Left cardiac atrium (tissue), 4 donors: ENCODE measurements around the gene MRPL41. TPM values are rescaled to one million over a fixed set of nuclear protein-coding genes. Genes with fewer than 3 reads are reported as not detected.
"Not testable (repeated sequence)": the region's sequence is repeated elsewhere in the genome, so short reads cannot be mapped to it uniquely, and the experiment has no call there.

Experiments used
- ATAC-seq, 2 donors: fragments of 200-7000 bp; cut with Tn5 transposase; one replicate each; pipeline ENCODE4 v1.9.1; 2020; ENCODE audit warnings: mild to moderate bottlenecking in 2 of 2, moderate library complexity in 2 of 2
- DNase-seq: peaks from one replicate; pipeline ENCODE4 v3.0.0-alpha.2; 2020
- intact Hi-C, 2 donors: fragments of 100-400 bp; cut with DNase I; formaldehyde crosslinking; loops; one replicate each; pipeline versions ENCODE4 v1.14.1 to v1.15.1; 2022 to 2023
- total RNA-seq, 2 donors: library from RNA; stranded (reverse); fragmentation: NEBNext Ultra II Directional; extraction: Animal tissue kit (Norgen Biotek cat#: 25700); gene quantifications; one replicate each; pipeline ENCODE4 v1.2.1, GENCODE V29; 2021
- donor health status: DM: no; HTN: yes; CAD: no.
- donor health status: DM: no; HTN: yes; CAD: no; lungs with severe emphysema.
- donor health status: DM: yes; HTN: yes; CAD: no.
- donor health status: Dilated cardiomyopathy.

Gene MRPL41
- total RNA-seq, 2 donors from 2014 or later, result 171 to 182 TPM

GRCh38 chr9:137578518-137579258 lies 27.0 kb downstream of the MRPL41 start, which contains the start of gene DPH7:
TSS of gene DPH7 (minus strand) at chr9:137578925. CDS start at chr9:137578777, 148 bp downstream.
- DNase-seq (peak; percentile 97), ATAC-seq (peak; percentile 97)
- intact Hi-C loops, result no loop called here

GRCh38 chr9:137579259-137579604 lies 27.6 kb downstream of the MRPL41 start:
- intact Hi-C loops, result no loop called here
- peak; percentile 46 for DNase-seq
- peak in 1 of 2 donors; percentile 29 for ATAC-seq

DNA sequence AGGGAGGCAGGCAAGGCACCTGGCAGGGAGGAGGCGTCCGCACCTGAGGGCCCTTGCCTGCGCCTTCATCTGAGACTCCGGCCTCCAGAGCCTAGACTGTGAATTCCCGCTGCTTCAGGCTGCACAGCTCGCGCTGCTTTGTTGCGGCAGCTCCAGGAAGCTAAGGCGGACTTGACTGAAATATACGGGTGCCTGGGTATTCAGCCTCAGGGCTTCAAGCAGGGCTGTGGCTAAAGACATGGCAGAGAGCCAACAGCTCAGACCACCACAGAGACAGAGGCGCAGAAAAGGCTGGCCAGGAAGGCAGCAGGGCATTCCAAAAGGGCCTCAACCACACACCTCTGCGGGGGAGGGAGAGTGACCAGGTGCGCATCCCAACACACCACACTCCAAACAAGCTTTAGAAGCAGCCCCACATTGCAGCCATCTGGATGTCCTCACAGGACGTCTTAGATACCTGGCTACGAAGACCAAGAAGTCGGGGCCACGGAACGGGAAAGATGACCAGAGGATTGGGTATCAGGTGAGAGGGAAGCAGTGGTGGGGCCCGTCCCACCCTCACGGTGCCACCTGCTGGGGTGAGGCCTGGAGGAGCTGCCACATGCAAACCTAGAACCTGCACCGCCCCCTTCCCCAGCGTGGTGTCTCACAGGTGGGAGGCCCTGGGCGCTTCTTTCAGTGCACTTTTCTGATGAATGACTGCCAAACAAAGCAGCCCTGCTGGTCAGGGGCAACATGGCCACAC lies 28.7 kb downstream of the MRPL41 start:
- intact Hi-C loops, result no loop called here
- ATAC-seq (no peak), DNase-seq (no peak)

DNA sequence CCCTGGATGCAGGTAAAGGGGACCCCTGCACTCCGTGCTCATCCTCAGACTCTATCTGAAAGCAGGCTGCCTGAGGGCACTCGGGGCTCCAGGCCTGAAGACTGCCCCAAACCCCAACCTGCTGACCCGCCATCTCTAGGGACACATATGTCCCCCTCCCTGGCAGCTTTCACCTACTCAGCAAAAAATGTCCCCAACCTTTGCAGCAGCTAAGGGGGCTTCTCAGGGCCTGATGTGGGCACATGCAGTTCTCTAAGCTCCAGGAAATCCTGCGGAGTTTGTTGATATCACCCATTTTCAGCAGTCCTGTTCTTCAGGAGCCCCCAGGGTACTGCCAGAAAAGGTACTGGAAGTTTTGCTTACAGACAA lies 29.3 kb downstream of the MRPL41 start:
- intact Hi-C loops, result no loop called here
- DNase-seq, result no peak
- no peak for ATAC-seq

DNA sequence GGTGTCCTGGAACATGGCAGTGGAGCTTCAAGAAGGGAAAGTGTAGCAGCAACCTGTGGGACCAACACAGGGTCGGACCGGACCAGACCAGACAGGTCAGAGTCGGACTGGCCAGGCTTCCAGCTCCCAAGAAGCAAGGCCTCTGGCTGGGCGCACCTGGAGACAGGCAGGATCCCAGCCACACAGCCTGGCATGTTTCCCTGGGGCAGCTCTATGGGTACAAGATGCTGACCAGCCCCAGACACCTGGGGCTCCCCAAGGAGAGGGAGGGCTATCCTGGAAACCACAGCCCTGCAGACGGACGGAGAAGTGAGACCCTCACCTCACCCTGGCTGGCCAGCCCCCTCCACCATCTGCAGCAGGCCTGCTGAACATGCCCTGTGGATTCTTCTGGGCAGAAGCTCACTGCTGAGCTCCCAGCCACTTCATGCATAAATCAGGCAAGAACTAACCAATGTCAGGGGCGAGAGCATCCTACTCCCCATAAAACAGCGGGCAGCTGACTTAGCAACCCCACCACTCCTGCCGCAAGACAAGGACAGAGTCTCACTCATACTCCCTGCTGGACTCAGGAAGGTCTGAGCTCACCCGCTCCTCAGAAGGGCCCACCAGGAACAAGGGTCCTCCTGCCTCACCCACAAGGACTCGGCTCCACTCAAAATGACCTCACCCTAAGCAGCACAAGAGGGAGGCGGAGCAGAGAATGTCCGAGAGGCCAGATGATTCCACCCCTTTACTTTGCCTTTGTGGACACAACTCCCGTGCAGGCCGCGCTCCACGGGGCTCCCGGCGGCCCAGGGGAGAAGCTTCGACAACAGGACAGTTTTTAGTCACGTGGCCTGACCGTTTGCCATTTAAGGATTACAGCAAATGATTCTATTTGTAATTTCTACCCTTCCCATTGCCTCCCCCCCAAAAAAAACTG lies 29.9 kb downstream of the MRPL41 start:
- ATAC-seq, result no peak
- intact Hi-C loops, result no loop called here
- no peak for DNase-seq

GRCh38 chr9:137582286-137582860 lies 30.7 kb downstream of the MRPL41 start:
- no peak for DNase-seq
- no peak for ATAC-seq
- intact Hi-C loops, result no loop called here

DNA sequence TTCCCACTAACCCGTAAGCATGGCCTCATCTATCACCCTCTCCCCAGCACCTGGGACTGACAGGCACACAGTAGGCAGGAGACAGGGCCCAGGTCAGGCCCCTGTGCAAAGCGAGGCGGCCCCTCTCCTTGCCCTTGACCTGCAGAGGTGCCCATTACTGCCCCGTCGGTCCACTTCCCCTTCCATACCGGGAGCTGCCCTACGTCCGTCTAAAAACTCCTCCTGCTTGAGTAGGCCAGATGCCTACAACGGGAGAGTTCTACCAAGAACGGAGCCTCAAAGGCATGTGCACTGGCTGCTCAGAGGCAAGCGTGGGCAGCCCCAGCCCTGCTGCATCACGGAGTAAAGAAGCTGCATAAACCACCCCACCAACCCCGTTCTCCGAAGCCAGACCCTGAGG lies 31.7 kb downstream of the MRPL41 start:
- intact Hi-C loops, result no loop called here
- DNase-seq (no peak), ATAC-seq (no peak)

GRCh38 chr9:137583957-137584356 lies 32.3 kb downstream of the MRPL41 start:
- no peak for DNase-seq
- no peak for ATAC-seq
- intact Hi-C loops, result no loop called here

GRCh38 chr9:137586854-137587253 lies 35.2 kb downstream of the MRPL41 start:
- intact Hi-C loops, result no loop called here
- ATAC-seq, result no peak
- no peak for DNase-seq

DNA sequence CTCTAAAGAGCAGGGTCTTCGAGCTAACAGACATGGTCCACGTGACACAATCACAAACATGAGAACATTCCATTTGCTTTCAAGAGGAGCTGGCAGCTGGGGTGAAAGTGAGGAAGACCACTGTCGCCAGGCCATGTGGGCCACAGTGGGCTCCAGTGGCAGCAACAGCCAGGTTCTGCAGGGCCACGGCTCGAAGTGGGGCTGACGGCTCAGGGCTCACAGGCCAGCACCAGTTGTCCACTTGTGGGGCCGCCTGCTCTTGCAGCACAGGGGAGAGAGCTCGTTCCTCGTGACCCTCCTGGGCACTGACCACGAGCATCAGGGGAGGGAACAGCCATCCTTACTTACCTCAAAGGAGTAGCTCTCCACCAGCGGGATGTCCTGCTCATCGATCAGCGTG lies 36.6 kb downstream of the MRPL41 start:
- DNase-seq, result no peak
- intact Hi-C loops, result no loop called here
- no peak for ATAC-seq

DNA sequence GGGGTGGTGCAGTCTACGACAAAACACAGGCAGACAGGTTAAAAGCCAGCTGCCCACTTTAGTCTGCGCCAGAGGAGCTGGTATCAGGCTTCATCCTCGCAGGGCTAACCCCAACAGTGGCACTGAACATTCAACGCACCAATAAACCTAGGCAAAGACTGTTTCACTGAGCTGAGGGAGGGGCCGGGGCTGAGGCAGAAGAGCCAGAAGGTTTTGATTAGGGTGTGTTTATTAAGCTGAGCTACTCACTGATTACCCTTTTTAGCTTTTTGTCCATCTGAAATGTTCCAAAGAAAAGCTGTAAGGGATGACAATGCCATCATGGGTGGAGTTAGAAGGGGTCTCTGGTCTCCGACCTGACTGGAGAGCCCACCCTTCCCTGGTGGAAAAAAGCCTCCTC lies 37.2 kb downstream of the MRPL41 start:
- no peak for DNase-seq
- no peak for ATAC-seq
- intact Hi-C loops, result no loop called here

- intact Hi-C loops, result no loop called here
- ATAC-seq, result no peak
These were observed 37.9 kb downstream of the MRPL41 start for GRCh38 chr9:137589441-137590122.

DNA sequence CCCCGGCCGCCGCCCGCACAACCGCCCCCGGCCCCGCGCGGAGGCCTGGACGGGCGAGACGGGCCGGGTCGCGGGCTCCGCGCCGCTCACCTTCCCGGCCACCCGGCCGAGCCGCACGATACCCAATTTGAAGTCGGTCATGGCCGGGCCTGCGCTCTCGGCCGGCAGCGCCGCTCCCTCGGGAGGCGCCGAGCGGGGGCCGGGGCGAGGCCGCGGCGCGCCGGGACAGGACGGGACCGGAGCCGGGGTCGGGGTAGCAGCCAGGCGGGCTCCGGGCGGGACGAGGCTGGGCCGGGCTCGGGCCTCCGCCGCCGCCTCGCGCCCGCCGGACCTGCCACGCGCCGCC lies 38.4 kb downstream of the MRPL41 start:
- intact Hi-C loops, result no loop called here
- DNase-seq, result no peak
- ATAC-seq, result no peak

More at GRCh38 chr9:137589441-137590122, 37.9 kb downstream of the MRPL41 start:
- DNase-seq, result no peak

- peak; percentile 99 to 100 for ATAC-seq
- intact Hi-C loops, result no loop called here
These were observed 39.0 kb downstream of the MRPL41 start, which contains the start of gene ZMYND19 for GRCh38 chr9:137590469-137591383. TSS of gene ZMYND19 (minus strand) at chr9:137590512. CDS start at chr9:137590263, 249 bp downstream.

DNA sequence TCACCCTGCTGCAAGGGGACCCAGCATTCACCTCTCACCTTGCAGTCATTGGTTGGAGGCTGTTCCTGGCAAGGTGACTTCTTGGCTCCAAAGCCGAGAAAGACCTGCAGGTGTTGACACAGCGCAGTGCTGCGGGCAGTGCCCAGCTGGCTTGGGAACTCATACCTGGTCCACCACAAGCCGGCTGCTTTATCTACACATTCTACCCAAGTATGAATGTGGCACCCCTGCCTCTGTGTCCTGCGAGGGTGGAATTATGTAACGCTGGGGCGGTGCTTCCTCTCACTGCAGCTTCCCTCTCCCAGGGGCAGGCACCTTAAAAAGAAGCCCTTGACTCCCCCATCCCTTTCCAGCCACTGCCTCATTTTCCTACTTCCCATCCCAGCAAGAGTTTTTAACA lies 41.1 kb downstream of the MRPL41 start:
- intact Hi-C loops, result no loop called here
- ATAC-seq, result no peak
- no peak for DNase-seq

More at GRCh38 chr9:137590469-137591383, 39.0 kb downstream of the MRPL41 start, which contains the start of gene ZMYND19:
- DNase-seq, result peak; percentile 92

DNA sequence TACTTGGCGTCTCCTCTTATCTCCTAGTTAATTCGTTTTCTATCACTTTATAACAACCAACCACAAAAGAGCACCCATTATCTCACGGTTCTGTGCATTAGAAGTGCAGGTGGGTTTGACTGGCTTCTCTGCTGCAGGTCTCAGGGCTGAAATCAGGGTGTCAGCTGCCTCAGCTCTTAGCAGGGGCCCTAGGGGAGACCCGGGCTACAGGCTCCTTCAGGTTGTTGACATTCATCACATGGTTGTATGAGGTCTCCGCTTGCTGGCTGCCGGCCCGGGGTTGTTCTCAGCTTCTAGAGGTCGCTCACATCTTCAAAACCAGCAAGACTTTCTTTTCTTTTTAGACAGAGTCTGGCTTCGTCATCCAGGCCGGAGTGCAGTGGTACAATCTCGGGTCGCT lies 41.5 kb downstream of the MRPL41 start:
- no peak for ATAC-seq
- DNase-seq, result no peak
- intact Hi-C loops, result no loop called here

DNA sequence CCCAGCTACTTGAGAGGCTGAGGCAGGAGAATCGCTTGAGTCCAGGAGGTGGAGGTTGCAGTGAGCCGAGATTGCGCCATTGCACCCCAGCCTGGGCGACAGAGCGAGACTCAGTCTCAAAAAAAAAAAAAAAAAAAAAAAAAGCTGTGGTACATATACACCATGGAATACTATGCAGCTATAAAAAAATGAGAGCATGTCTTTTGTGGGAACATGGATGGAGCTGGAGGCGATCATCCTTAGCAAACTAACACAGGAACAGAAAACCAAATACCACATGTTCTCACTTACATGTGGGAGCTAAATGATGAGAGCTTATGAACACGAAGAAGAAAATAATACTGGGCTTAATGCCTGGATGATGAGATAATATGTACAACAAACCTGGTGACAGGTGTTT lies 44.9 kb downstream of the MRPL41 start:
- not testable (repeated sequence) for ATAC-seq

DNA sequence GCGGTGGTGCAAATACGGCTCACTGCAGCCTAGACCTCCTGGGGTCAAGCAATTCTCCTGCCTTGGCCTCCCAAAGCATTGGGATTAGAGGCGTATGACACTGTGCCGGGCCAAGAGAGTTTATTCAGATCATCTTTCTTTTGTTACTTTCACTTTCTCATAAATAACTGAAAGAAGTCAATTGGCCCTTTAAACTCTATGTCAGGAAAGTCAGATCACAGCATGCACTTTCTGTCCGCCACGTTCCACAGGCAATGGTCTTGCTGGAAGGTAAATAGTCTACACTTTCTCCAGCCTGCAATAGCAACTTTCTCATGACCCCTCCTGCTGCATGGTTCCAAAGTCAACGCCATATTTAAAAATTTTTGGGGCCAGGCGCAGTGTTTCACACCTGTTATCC lies 47.3 kb downstream of the MRPL41 start:
- DNase-seq (no peak), ATAC-seq (no peak)
- intact Hi-C loops, result no loop called here

More for the DNA sequence above, 44.9 kb downstream of the MRPL41 start:
- intact Hi-C loops, DNase-seq: not testable (repeated sequence)
